RWPE2 (cell line): Measurements from ENCODE around the gene TENM4.

Source experiments
- ATAC-seq: fragments of 200-7000 bp; cut with Tn5 transposase; 3 replicates; pipeline ENCODE4 v1.9.1; 2021; ENCODE audit warnings: low read depth
- DNase-seq: peaks from one replicate; pipeline ENCODE4 v3.0.0-alpha.2; 2020; ENCODE audit warnings: low spot score
- H3K27ac ChIP-seq: fragments of 450-650 bp; 2 replicates; pipeline ENCODE4 v1.5.1; 2017; ENCODE audit warnings: mild to moderate bottlenecking; ENCODE audit not compliant: poor library complexity, severe bottlenecking
- H3K27me3 ChIP-seq: fragments of 250-450 bp; sonication (Bioruptor Pico); 2 replicates; pipeline ENCODE4 v1.5.1; 2021; ENCODE audit warnings: mild to moderate bottlenecking, moderate library complexity; ENCODE audit not compliant: insufficient read depth, poor library complexity, severe bottlenecking
- H3K36me3 ChIP-seq: fragments of 250-450 bp; sonication (Bioruptor Pico); 2 replicates; pipeline ENCODE4 v1.5.1; 2020; ENCODE audit warnings: low read depth, mild to moderate bottlenecking, moderate library complexity
- H3K4me1 ChIP-seq: fragments of 250-450 bp; sonication (Bioruptor Pico); 2 replicates; pipeline ENCODE4 v1.5.1; 2021; ENCODE audit warnings: mild to moderate bottlenecking, moderate library complexity; ENCODE audit not compliant: insufficient read depth, poor library complexity, severe bottlenecking
- H3K4me3 ChIP-seq: fragments of 250-450 bp; sonication (Bioruptor Pico); 2 replicates; pipeline ENCODE4 v1.5.1; 2021; ENCODE audit warnings: mild to moderate bottlenecking, moderate library complexity; ENCODE audit not compliant: severe bottlenecking
- H3K9me3 ChIP-seq: fragments of 250-450 bp; sonication (Bioruptor Pico); 2 replicates; pipeline ENCODE4 v1.5.1; 2021; ENCODE audit warnings: mild to moderate bottlenecking, moderate library complexity; ENCODE audit not compliant: severe bottlenecking
- TF ChIP-seq, protein P1 (sequence below): fragments of 450-650 bp; IDR thresholded peaks from one replicate; pipeline ENCODE4 v1.5.1; 2017; ENCODE audit warnings: mild to moderate bottlenecking, moderate library complexity; ENCODE audit not compliant: poor library complexity, severe bottlenecking

Gene TENM4

GRCh38 chr11:78708388-78708787 lies 732.4 kb downstream of the TENM4 start:
- H3K4me3 ChIP-seq, result no peak overlapping the region
- no peaks in the 10 kb centered on the region for H3K9me3 ChIP-seq
- H3K27ac ChIP-seq, result no peak overlapping the region
- H3K36me3 ChIP-seq, result no peaks in the 10 kb centered on the region
- peaks cover 7% of the 10 kb centered on the region for H3K4me1 ChIP-seq
- no peaks in the 10 kb centered on the region for H3K27me3 ChIP-seq
- ATAC-seq (peak; percentile 92), DNase-seq (no peak)
- TF ChIP-seq, protein P1, sequence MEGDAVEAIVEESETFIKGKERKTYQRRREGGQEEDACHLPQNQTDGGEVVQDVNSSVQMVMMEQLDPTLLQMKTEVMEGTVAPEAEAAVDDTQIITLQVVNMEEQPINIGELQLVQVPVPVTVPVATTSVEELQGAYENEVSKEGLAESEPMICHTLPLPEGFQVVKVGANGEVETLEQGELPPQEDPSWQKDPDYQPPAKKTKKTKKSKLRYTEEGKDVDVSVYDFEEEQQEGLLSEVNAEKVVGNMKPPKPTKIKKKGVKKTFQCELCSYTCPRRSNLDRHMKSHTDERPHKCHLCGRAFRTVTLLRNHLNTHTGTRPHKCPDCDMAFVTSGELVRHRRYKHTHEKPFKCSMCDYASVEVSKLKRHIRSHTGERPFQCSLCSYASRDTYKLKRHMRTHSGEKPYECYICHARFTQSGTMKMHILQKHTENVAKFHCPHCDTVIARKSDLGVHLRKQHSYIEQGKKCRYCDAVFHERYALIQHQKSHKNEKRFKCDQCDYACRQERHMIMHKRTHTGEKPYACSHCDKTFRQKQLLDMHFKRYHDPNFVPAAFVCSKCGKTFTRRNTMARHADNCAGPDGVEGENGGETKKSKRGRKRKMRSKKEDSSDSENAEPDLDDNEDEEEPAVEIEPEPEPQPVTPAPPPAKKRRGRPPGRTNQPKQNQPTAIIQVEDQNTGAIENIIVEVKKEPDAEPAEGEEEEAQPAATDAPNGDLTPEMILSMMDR, result no peak

DNA sequence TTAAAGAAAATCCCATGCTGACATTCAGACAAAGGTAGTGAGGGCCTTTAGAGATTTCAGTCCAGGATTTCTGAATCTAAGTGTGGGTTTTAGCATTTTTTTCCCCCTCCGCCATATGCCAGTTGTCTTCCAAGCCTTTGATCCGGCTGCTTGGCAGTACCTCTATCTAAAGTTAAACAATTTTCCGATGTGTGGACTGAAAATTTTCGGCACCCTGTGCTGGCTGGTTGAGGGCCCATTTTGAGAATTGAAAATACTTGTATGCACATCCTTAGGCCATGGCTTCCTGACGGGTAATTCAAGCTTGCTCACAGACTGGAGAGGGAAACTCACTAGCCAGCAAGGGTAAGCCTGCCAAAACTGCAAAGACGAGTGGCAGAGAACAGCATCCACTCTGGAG lies 734.3 kb downstream of the TENM4 start:
- peaks cover 7% of the 10 kb centered on the region for H3K4me1 ChIP-seq
- DNase-seq (no peak), ATAC-seq (no peak)
- H3K36me3 ChIP-seq, result no peaks in the 10 kb centered on the region
- no peak overlapping the region for H3K27ac ChIP-seq
- H3K27me3 ChIP-seq, result no peaks in the 10 kb centered on the region
- no peaks in the 10 kb centered on the region for H3K9me3 ChIP-seq
- TF ChIP-seq, protein P1, result no peak
- no peak overlapping the region for H3K4me3 ChIP-seq

DNA sequence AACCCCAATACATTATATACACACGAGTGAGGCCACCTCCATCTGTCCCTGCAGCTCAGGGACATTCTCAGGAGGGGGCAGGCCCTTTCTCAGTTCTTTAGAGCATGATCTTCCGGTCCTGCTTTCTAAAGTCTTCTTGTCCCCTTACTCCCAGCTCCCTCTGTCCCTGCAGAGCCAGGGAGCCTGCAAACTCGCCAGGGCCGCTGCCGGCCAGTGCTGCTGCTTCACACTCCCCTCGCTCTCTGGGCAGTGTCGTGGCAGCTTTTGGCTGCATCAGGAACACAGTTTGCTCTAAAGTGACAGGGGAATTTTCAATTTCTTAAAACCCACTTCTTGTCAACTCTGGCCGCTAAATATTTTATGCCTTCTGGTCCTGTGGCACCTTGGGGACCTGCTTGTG lies 736.0 kb downstream of the TENM4 start:
- ATAC-seq, result no peak
- TF ChIP-seq, protein P1, result no peak
- no peaks in the 10 kb centered on the region for H3K9me3 ChIP-seq
- no peak for DNase-seq
- H3K36me3 ChIP-seq, result no peaks in the 10 kb centered on the region
- H3K4me1 ChIP-seq, result peaks cover 7% of the 10 kb centered on the region
- no peak overlapping the region for H3K27ac ChIP-seq
- no peak overlapping the region for H3K4me3 ChIP-seq
- no peaks in the 10 kb centered on the region for H3K27me3 ChIP-seq

DNA sequence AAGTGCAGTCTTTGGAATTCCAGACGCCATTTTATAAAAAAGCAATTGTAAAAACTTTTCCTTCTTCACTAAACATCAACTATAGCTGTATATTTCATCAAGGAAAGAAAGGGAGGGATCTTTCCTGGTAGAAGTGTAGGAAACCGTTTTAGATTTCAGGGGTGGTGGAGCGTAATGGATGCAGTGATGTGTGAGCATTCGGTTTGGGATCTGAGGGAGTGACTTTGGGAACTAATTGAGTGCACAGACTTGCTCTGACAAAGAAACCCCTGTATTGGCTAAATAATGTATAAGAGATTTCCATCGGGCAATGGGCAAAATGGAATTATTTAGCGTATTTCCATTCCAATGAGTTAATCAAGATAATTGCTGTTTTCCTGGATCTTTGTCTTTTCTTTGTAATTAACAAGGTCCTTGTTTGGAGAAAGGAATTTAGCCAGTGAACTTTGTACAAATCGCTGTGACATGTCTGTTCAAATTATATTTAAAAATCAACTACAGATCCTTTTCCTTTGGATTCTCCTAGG lies 741.2 kb downstream of the TENM4 start:
- H3K27me3 ChIP-seq, result no peaks in the 10 kb centered on the region
- H3K36me3 ChIP-seq, result no peaks in the 10 kb centered on the region
- no peaks in the 10 kb centered on the region for H3K9me3 ChIP-seq
- DNase-seq (no peak), ATAC-seq (no peak)
- H3K4me1 ChIP-seq, result peaks cover 9% of the 10 kb centered on the region
- no peak overlapping the region for H3K4me3 ChIP-seq
- TF ChIP-seq, protein P1, result no peak
- H3K27ac ChIP-seq, result no peak overlapping the region

- ATAC-seq, result peak; percentile 97
- H3K9me3 ChIP-seq, result no peaks in the 10 kb centered on the region
- H3K27ac ChIP-seq, result peak overlapping the region; percentile 18
- H3K27me3 ChIP-seq, result no peaks in the 10 kb centered on the region
- H3K4me3 ChIP-seq, result no peak overlapping the region
- peak; percentile 71 for DNase-seq
- peaks cover 9% of the 10 kb centered on the region for H3K4me1 ChIP-seq
- H3K36me3 ChIP-seq, result no peaks in the 10 kb centered on the region
- TF ChIP-seq, protein P1, result no peak
Observed at GRCh38 chr11:78698612-78699011, 742.2 kb downstream of the TENM4 start.
